Measurements from ENCODE around the gene STRIP1. TPM values are rescaled to one million over a fixed set of nuclear protein-coding genes. Genes with fewer than 3 reads are reported as not detected.

STRIP1 gene
- polyA plus RNA-seq, 6 donors from 2014 or later = 19.3 to 45.4 (median 24.1) TPM

DNA sequence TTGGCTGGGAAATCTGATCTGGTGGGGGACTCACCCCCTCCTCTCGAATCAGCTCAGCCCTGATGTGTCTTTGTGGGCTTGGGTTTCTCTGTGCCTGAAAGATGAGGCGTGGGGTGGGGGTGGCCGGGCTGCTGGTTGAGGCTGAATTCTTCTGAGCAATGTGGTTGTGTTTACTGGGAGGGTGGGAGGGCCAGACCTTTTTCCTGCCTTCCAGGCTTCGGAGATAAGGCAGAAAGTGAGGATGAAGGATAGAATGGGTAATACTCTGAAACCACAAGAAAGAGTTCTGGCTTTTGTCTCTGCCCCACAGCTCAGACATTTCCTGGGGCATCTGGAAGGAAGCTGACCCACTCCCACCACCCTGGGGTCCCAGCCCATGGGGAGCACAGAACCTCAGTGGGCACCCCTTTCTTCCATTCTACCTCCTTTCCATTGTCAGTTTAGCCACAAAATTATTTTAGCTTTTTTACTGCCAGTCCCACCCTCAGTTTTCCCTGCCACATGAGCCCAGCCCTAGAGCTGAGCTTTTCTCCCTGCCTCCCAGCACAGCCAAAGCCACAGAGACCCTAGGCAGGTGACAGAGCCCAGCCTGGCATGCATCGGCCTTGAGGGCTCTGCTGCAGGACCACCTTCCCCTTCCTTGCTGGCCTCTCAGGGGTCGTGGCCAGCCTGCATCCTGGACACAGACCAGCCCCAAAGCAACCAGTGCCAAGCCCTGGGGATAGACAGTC, 24.9 kb downstream of the STRIP1 start:
- no peak for DNase-seq
- peak overlapping the region in 1 of 8 donors; percentile 15 for H3K4me3 Mint-ChIP-seq
- no peak for ATAC-seq (ENCODE audit: low read depth in 2 of 2)
- H3K4me1 Mint-ChIP-seq = peaks cover 0 to 9% (median 5%) of the 10 kb centered on the region in 3 donors
- peaks cover 18% of the 10 kb centered on the region in 2 donors for H3K36me3 Mint-ChIP-seq
- H3K27me3 Mint-ChIP-seq = no peaks in the 10 kb centered on the region
- no peaks in the 10 kb centered on the region for H3K9me3 Mint-ChIP-seq
- H3K27ac Mint-ChIP-seq = peak overlapping the region in 3 of 6 donors; percentile 19 to 92 (median 69)

DNA sequence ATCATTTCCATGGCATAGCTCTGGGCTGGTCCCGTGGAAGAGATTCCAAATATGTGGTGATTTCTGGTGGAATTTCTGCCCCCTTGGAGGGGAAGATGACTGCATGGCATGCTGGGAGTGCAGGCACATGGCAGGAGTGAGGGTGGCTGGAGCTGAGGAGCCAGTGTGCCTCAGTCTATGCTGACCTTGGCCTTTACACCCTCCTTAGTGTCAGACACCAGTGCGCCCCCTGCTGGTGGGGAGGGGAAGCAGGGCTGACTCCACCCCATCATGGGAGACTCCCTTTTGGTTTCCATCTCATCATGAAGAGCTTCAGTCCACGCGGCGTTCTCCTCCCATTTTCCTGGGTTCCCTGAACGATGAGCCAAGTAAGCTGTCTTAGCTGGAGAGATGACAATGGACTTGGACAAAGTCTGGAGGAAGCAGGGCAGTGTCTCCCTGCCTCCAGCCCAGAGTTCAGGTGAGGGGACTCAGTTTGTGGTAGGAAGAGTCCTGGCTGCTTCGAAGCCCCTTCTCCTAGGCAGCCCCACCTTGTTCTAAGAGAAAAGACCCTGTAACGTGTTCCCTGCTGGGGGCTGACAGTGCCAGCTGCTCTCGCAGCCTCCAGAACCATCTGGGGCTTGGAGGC, 25.7 kb downstream of the STRIP1 start:
- peaks cover 0 to 9% (median 5%) of the 10 kb centered on the region in 3 donors for H3K4me1 Mint-ChIP-seq
- peaks cover 0 to 6% (median 3%) of the 10 kb centered on the region in 3 donors for H3K27me3 Mint-ChIP-seq
- no peaks in the 10 kb centered on the region for H3K9me3 Mint-ChIP-seq
- ATAC-seq (ENCODE audit: low read depth in 2 of 2) (peak; percentile 83 to 85), DNase-seq (peak; percentile 52)
- peak overlapping the region in 2 of 6 donors; percentile 19 to 91 for H3K27ac Mint-ChIP-seq
- H3K36me3 Mint-ChIP-seq = peaks cover 16 to 18% of the 10 kb centered on the region in 2 donors
- no peak overlapping the region for H3K4me3 Mint-ChIP-seq

DNA sequence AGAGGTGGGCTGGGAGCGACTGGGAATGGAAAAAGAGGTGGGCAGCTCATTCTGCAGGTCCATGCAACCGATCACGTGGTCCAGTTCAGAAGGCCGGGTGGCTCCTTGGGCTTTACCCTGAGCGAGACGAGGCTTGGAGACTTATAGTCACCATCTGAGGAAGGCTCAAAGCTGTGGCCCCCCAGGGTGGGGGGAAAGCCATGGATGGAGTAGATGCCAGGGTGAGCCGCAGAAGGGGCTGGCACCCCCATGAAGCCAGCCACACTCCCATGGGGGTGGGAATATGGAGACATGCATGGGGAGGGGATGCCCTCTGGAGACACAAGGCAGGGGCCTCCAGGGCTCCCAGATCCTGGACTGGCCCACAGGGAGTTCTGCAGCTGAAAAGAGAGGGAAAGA, 26.2 kb downstream of the STRIP1 start:
- no peaks in the 10 kb centered on the region for H3K9me3 Mint-ChIP-seq
- H3K36me3 Mint-ChIP-seq = peaks cover 11 to 18% of the 10 kb centered on the region in 2 donors
- H3K27me3 Mint-ChIP-seq = peaks cover 0 to 9% (median 8%) of the 10 kb centered on the region in 3 donors
- peaks cover 0 to 9% (median 5%) of the 10 kb centered on the region in 3 donors for H3K4me1 Mint-ChIP-seq
- DNase-seq = no peak
- no peak overlapping the region for H3K4me3 Mint-ChIP-seq
- ATAC-seq (ENCODE audit: low read depth in 2 of 2) = no peak
- no peak overlapping the region for H3K27ac Mint-ChIP-seq

DNA sequence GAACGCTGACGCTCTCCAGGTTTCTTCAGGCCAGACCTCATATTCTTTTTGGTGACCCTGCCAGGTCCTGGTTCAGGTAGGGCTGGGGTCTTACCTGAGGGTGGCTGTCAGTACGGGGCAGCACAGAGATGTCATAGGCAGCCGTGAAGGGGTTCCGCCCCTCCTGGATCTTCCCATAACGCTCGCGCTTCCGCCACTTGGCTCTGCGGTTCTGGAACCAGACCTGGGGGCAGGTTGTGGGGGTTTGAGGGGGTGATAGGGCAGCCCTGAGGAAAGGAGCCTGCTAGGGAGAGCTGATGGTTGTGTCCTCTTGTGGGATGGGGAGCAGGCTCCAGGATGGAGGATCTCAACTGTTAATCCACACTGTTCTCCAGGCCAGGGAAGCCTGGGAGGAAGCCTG, 26.9 kb downstream of the STRIP1 start:
- Mint-ChIP-seq H3K36me3 (peaks cover 11 to 18% of the 10 kb centered on the region in 2 donors), H3K4me3 (no peak overlapping the region), H3K9me3 (no peaks in the 10 kb centered on the region), H3K27ac (no peak overlapping the region), H3K27me3 (peaks cover 3 to 16% (median 15%) of the 10 kb centered on the region in 3 donors), H3K4me1 (peaks cover 0 to 9% (median 5%) of the 10 kb centered on the region in 3 donors)
- DNase-seq (no peak), ATAC-seq (ENCODE audit: low read depth in 2 of 2) (no peak)

DNA sequence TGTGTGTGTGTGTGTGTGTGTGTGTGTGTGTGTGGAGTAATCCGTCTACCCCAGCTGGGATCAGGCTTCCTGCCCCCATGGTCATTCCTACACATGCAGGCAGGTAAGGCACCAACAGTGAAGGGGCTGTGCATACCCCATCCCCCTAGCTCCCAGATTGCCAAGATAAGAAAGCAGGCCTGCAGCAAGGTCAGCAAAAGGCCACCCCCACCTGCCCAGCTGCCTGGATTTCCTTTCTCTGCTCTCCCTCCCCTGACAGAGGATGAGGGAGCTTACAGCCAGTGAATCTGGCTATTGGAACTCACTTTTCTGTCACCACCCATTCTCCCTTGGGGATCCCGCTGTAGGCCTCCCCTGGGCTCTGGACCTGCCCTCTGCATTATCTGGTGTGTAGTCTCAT, 28.2 kb downstream of the STRIP1 start:
- H3K36me3 Mint-ChIP-seq = peaks cover 10 to 11% of the 10 kb centered on the region in 2 donors
- H3K27me3 Mint-ChIP-seq = peaks cover 12 to 29% (median 25%) of the 10 kb centered on the region in 3 donors
- H3K27ac Mint-ChIP-seq = peak overlapping the region in 1 of 6 donors; percentile 83
- H3K4me3 Mint-ChIP-seq = no peak overlapping the region
- DNase-seq (no peak), ATAC-seq (ENCODE audit: low read depth in 2 of 2) (no peak)
- no peaks in the 10 kb centered on the region for H3K9me3 Mint-ChIP-seq
- peaks cover 4 to 12% (median 9%) of the 10 kb centered on the region in 3 donors for H3K4me1 Mint-ChIP-seq

DNA sequence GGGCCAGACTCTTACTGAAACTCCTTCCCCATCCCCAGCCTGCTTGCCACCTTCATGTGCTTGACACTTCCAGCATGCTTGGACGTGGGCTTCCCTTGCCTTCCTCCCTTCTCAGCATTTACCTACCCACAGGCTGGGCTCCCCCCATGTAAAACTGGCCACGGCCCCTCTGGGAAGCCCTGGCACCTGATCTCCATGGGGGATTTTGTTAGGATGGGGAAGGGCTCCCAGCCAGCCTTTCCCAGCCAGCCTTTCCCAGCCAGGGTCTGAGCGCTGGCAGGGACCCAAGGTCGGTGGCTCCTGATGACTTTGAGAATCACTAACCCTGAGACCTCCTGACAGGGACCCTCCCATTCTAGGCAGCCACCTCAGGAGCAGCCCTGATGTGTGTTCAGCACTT, 29.4 kb downstream of the STRIP1 start:
- no peak for DNase-seq
- H3K36me3 Mint-ChIP-seq = peaks cover 5 to 7% of the 10 kb centered on the region in 2 donors

DNA sequence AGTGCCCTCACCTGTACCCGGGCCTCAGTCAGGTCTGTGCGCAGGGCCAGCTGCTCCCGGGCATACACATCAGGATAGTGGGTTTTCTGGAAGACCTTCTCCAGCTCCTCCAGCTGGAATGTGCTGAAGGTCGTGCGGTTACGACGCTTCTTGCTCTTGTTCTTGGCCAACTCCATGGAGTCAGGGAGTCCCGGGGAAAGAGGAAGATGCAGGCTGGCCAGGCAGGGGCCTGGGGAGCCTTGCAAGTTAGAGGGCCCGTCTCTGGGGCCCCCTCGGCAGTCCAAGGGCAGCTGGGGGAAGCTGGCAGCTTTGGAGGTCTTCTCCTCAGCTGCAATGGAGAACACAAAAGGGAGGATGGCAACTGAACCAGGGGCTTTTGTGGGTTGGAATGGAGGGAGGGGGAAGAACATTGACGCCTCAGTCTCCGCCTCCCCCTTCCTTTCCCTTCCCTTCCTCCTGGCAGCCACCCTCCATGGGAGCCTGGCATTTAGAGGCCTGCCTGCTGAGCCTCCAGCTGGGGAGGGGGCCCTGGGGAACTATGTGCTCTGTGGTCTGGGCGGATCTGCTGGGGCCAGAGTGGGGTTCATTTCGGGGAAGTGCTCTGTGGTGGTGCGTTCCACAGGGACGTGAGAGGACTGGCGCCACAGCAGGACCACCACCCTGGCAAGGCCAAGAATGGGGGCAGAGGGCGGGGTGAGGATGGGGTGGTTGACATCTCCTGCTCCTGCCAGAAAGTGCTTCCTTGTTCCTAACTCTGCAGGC, 30.3 kb downstream of the STRIP1 start:
- H3K27me3 Mint-ChIP-seq = peaks cover 27 to 50% (median 39%) of the 10 kb centered on the region in 3 donors
- H3K27ac Mint-ChIP-seq = no peak overlapping the region
- H3K4me3 Mint-ChIP-seq = peak overlapping the region in 2 of 8 donors; percentile 17 to 53
- ATAC-seq (ENCODE audit: low read depth in 2 of 2) = no peak
- peaks cover 14 to 30% (median 18%) of the 10 kb centered on the region in 3 donors for H3K4me1 Mint-ChIP-seq
- H3K36me3 Mint-ChIP-seq = peaks cover 5 to 8% of the 10 kb centered on the region in 2 donors
- no peak for DNase-seq
- no peaks in the 10 kb centered on the region for H3K9me3 Mint-ChIP-seq

More for the DNA sequence above, 29.4 kb downstream of the STRIP1 start:
- H3K4me3 Mint-ChIP-seq = peak overlapping the region in 1 of 8 donors; percentile 6
- no peak for ATAC-seq (ENCODE audit: low read depth in 2 of 2)
- H3K9me3 Mint-ChIP-seq = no peaks in the 10 kb centered on the region
- no peak overlapping the region for H3K27ac Mint-ChIP-seq
- H3K4me1 Mint-ChIP-seq = peaks cover 11 to 20% (median 18%) of the 10 kb centered on the region in 3 donors
- peaks cover 21 to 41% (median 35%) of the 10 kb centered on the region in 3 donors for H3K27me3 Mint-ChIP-seq

DNA sequence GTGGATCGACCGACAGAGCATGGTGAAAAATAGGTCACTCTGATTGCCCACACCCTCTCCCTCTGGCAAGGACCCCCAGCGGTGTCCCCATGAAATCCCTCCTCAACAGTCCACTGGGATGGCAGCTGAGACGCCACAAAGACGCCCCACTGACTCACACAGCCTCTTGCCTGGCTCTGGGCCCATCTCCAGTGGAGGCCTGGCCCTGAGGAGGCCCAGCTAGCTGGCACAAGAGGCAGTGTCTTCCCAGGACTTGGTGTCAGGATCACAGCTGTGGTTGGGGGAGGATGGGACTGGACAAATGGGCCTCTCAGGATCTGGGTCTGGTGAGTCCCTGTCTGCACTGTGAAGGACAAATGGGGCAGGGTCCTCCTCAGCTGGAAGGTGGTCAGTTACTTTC, 31.4 kb downstream of the STRIP1 start:
- Mint-ChIP-seq H3K4me3 (peak overlapping the region in 1 of 8 donors; percentile 21), H3K4me1 (peaks cover 16 to 30% (median 17%) of the 10 kb centered on the region in 3 donors), H3K36me3 (peaks cover 0 to 8% of the 10 kb centered on the region in 2 donors), H3K27ac (peak overlapping the region in 1 of 6 donors; percentile 26), H3K27me3 (peaks cover 29 to 57% (median 47%) of the 10 kb centered on the region in 3 donors), H3K9me3 (no peaks in the 10 kb centered on the region)
- ATAC-seq (ENCODE audit: low read depth in 2 of 2) (no peak), DNase-seq (no peak)

DNA sequence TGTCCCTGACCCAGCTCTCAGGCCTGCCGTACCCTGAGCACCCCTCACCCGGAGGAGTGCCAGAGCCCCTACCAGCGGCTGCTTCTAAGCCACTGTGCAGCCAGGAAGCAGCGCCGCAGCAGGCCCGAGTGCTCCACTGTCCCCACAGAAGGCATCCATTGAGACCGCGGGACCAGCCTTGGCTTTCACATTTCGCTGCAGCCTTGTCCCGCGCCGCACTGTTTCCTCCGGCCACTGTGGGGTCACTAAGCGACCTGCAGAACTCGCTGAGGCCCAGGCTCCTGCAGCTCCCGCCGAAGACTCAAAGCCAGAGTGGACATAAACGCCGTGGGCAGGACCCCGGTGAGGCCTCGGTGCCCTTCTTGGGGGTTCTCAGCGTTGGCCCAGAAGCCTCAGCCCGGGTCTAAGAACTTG, 33.1 kb downstream of the STRIP1 start:
- peak overlapping the region in 3 of 6 donors; percentile 6 to 65 (median 64) for H3K27ac Mint-ChIP-seq
- peaks cover 45 to 74% (median 63%) of the 10 kb centered on the region in 3 donors for H3K27me3 Mint-ChIP-seq
- ATAC-seq (ENCODE audit: low read depth in 2 of 2) (no peak), DNase-seq (no peak)
- H3K4me3 Mint-ChIP-seq = peak overlapping the region in 6 of 8 donors; percentile 67 to 91 (median 75)
- H3K36me3 Mint-ChIP-seq = peaks cover 0 to 8% of the 10 kb centered on the region in 2 donors
- H3K4me1 Mint-ChIP-seq = peaks cover 16 to 30% (median 22%) of the 10 kb centered on the region in 3 donors
- H3K9me3 Mint-ChIP-seq = no peaks in the 10 kb centered on the region

DNA sequence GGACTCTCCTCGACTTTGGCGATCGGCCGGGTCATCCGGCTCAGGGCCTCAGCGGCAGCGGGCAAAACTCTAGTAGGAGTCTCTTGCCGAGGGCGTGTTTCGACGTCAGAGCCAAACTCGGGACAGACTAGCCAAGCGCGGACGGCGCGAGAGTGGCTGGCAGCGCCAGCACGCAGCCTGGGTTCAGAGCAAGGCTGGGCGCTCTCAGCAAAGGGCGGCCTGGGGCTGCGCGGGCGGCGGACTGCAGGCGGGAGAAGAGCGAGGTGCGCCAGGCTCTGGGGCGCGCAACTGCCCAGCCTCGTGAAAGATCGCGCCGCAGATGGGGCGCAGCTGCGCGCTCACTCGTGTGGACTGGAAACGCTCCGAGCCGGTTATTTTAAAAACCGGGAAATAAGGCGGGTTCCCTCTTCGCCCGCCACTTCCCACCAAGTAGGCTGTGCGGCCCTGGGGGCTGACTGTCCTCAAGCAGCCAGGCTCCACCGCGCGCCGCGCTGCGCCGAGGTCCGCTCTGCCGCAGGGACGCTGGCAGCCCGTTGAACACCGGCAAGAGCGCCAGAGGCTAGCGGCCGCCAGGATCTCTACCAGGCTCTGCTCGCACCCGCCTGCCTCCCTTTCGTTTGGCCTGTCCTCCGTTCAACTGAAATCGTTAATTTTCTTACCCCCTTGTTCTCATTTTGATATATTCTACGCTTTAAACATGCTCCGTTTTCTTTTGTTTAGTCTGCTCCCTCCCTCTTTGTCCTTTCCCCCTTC, 33.6 kb downstream of the STRIP1 start:
- H3K4me1 Mint-ChIP-seq = peaks cover 16 to 30% (median 22%) of the 10 kb centered on the region in 3 donors
- peak overlapping the region; percentile 67 to 91 (median 88) for H3K4me3 Mint-ChIP-seq
- no peaks in the 10 kb centered on the region for H3K9me3 Mint-ChIP-seq
- peak overlapping the region; percentile 41 to 90 (median 74) for H3K27ac Mint-ChIP-seq
- H3K27me3 Mint-ChIP-seq = peaks cover 51 to 80% (median 68%) of the 10 kb centered on the region in 3 donors
- H3K36me3 Mint-ChIP-seq = peaks cover 0 to 8% of the 10 kb centered on the region in 2 donors
- peak; percentile 35 for DNase-seq
- ATAC-seq (ENCODE audit: low read depth in 2 of 2) = peak; percentile 13 to 37

DNA sequence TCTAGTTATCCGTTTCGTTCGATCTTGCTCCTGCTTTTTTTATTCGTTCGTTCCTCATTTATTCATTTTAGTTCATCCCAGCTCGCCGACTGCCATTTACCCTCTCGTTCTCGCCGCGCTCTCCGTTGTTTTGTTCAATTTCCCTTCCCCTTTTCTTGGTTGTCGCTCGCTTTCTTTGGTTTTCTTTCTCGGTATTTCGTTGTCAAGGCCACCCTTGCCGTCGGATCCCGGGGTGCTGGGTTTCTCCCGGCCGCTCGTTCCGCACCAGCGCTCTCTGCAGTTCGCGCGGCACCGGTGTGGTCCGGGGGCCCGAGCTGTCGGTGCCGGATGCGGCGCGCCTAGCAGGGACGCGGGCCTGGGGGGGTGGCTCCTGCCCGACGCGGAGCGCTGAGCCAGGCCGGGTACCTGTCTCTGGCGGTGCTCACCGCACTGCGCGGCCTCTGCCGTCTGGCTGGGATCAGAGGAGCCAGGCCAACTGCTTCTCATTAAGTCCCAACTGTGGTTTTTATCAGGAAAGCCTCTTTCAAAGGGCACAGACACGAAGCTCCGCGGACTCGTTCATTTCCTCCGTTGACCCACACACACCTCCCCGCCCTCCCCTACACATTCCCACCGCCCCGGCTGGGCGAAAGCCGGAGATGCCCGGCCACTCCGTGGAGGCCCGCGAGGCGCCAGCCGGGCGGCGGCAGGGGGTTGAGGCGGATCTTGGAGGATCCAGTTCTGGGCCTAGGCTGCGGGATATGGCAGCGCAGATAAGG, 34.4 kb downstream of the STRIP1 start:
- peaks cover 0 to 8% of the 10 kb centered on the region in 2 donors for H3K36me3 Mint-ChIP-seq
- DNase-seq (peak; percentile 48), ATAC-seq (ENCODE audit: low read depth in 2 of 2) (peak; percentile 53 to 60)
- H3K4me3 Mint-ChIP-seq = peak overlapping the region; percentile 68 to 91 (median 88)
- H3K27ac Mint-ChIP-seq = peak overlapping the region in 5 of 6 donors; percentile 41 to 90 (median 83)
- peaks cover 12 to 30% (median 22%) of the 10 kb centered on the region in 3 donors for H3K4me1 Mint-ChIP-seq
- peaks cover 56 to 86% (median 76%) of the 10 kb centered on the region in 3 donors for H3K27me3 Mint-ChIP-seq
- no peaks in the 10 kb centered on the region for H3K9me3 Mint-ChIP-seq

Measured in naive B cell (primary cell).